GM23248 (cell line): Measurements from ENCODE around the gene SIPA1L3.

Experiments used
- EZH2 ChIP-seq: fragments of 200-600 bp; sonication (generic); IDR thresholded peaks from 2 replicates; pipeline ENCODE4 v1.6.1; 2018; ENCODE audit warnings: antibody characterized with exemption, mild to moderate bottlenecking; ENCODE audit not compliant: insufficient read depth, poor library complexity, severe bottlenecking
- EZH2phosphoT487 ChIP-seq: fragments of 200-600 bp; sonication (generic); IDR thresholded peaks from 2 replicates; pipeline ENCODE4 v1.6.1; 2018; ENCODE audit warnings: antibody characterized with exemption, moderate library complexity, mild to moderate bottlenecking, low read depth; ENCODE audit not compliant: insufficient read depth

GRCh38 chr19:38196948-38197656 is 290.1 kb downstream of the SIPA1L3 start:
- no peak for TF ChIP-seq EZH2
- no peak for TF ChIP-seq EZH2phosphoT487
